HEK293T (cell line): Measurements from ENCODE around the gene PCDHA8.
"Not testable (repeated sequence)": the region's sequence is repeated elsewhere in the genome, so short reads cannot be mapped to it uniquely, and the experiment has no call there.

Experiments used
- CTCF ChIA-PET: fragments of 350-600 bp; formaldehyde crosslinking; extraction: SDS; loops from one replicate; lab custom pipeline; 2021; ENCODE audit warnings: antibody characterized with exemption, inconsistent platforms; lab: Yijun Ruan, JAX
- POLR2A ChIA-PET: fragments of 350-600 bp; formaldehyde crosslinking; extraction: SDS; loops from one replicate; lab custom pipeline; 2020; ENCODE audit warnings: antibody characterized with exemption, inconsistent platforms; lab: Yijun Ruan, JAX
- DNase-seq: peaks from one replicate; pipeline ENCODE4 v3.0.0; 2012; ENCODE audit warnings: mixed read lengths; ENCODE audit errors: extremely low spot score
- ARNT ChIP-seq: fragments of 450-650 bp; IDR thresholded peaks from 2 replicates; pipeline ENCODE4 v1.6.1; 2017; ENCODE audit warnings: mild to moderate bottlenecking
- BHLHE40 ChIP-seq: fragments of 450-650 bp; IDR thresholded peaks from 2 replicates; pipeline ENCODE4 v1.6.1; 2016; ENCODE audit warnings: mild to moderate bottlenecking, moderate library complexity, borderline replicate concordance
- CTBP1 ChIP-seq: fragments of 450-650 bp; IDR thresholded peaks from 2 replicates; pipeline ENCODE4 v1.6.1; 2016; ENCODE audit warnings: borderline replicate concordance
- ELF4 ChIP-seq: fragments of 450-650 bp; IDR thresholded peaks from 2 replicates; pipeline ENCODE4 v1.6.1; 2017; ENCODE audit warnings: antibody characterized with exemption
- FOXA1 ChIP-seq: fragments of 450-650 bp; IDR thresholded peaks from 2 replicates; pipeline ENCODE4 v1.6.1; 2016; ENCODE audit warnings: mild to moderate bottlenecking
- FOXK2 ChIP-seq: fragments of 450-650 bp; IDR thresholded peaks from 2 replicates; pipeline ENCODE4 v1.6.1; 2016; ENCODE audit warnings: mild to moderate bottlenecking
- FOXM1 ChIP-seq: fragments of 450-650 bp; IDR thresholded peaks from 2 replicates; pipeline ENCODE4 v1.6.1; 2017; ENCODE audit warnings: mild to moderate bottlenecking, borderline replicate concordance
- HDGF ChIP-seq: fragments of 450-650 bp; IDR thresholded peaks from 2 replicates; pipeline ENCODE4 v1.6.1; 2017; ENCODE audit warnings: antibody characterized with exemption, borderline replicate concordance
- L3MBTL2 ChIP-seq: fragments of 450-650 bp; conservative IDR thresholded peaks from 2 replicates; pipeline ENCODE4 v1.6.1; 2016; ENCODE audit warnings: mild to moderate bottlenecking
- LEF1 ChIP-seq: fragments of 450-650 bp; IDR thresholded peaks from 2 replicates; pipeline ENCODE4 v1.6.1; 2017; ENCODE audit warnings: mild to moderate bottlenecking, borderline replicate concordance
- NFRKB ChIP-seq: fragments of 450-650 bp; IDR thresholded peaks from 2 replicates; pipeline ENCODE4 v1.6.1; 2016; ENCODE audit warnings: mild to moderate bottlenecking, moderate library complexity
- SP1 ChIP-seq: fragments of 450-650 bp; IDR thresholded peaks from 2 replicates; pipeline ENCODE4 v1.6.1; 2017
- SUZ12 ChIP-seq: fragments of 450-650 bp; IDR thresholded peaks from 2 replicates; pipeline ENCODE4 v1.6.1; 2016; ENCODE audit warnings: mild to moderate bottlenecking
- TARDBP ChIP-seq: fragments of 450-650 bp; IDR thresholded peaks from 2 replicates; pipeline ENCODE4 v1.6.1; 2016
- ZNF384 ChIP-seq: fragments of 450-650 bp; IDR thresholded peaks from 2 replicates; pipeline ENCODE4 v1.6.1; 2016
- TF ChIP-seq, protein P1 (sequence below): fragments of 450-650 bp; IDR thresholded peaks from 2 replicates; pipeline ENCODE4 v1.6.1; 2016

PCDHA8 gene

DNA sequence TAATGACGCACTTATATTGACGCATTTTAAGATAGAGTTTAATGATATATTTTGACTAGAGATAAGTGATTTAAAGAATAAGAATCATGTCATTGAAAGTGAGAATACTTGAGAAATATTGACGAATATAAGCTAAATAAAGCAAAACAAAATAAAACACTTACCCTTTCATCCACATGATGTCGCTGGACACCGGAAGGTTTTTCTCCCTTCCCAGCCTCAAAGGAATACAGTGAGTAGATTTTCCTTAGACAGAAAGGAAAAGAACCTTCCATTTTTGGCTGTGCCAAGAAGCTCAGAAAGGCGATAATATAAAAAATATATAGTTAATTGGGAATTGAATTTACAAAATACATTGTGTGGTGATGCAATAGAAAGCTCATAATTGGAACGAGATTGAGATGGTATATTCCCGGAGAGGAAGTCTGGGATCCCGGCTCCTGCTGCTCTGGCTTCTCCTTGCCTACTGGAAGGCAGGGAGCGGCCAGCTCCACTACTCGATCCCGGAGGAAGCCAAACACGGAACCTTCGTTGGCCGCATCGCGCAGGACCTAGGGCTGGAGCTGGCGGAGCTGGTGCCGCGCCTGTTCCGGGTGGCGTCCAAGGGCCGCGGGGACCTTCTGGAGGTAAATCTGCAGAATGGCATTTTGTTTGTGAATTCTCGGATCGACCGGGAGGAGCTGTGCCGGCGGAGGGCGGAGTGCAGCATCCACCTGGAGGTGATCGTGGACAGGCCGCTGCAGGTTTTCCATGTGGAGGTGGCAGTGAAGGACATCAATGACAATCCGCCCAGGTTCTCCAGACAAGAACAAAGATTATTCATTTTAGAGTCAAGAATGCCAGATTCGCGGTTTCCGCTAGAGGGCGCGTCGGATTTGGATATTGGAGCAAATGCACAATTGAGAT is 19.4 kb upstream of the PCDHA8 start, which contains the start of gene PCDHA5:
TSS of gene PCDHA5 (plus strand) at position 239 of the 906 bp plus-strand sequence.
- POLR2A ChIA-PET = no interaction called here
- no peak for TF ChIP-seq NFRKB
- no peak for TF ChIP-seq ELF4
- no peak for TF ChIP-seq L3MBTL2
- TF ChIP-seq SP1 = no peak
- TF ChIP-seq CTBP1 = no peak
- no peak for TF ChIP-seq FOXM1
- TF ChIP-seq, protein P1, sequence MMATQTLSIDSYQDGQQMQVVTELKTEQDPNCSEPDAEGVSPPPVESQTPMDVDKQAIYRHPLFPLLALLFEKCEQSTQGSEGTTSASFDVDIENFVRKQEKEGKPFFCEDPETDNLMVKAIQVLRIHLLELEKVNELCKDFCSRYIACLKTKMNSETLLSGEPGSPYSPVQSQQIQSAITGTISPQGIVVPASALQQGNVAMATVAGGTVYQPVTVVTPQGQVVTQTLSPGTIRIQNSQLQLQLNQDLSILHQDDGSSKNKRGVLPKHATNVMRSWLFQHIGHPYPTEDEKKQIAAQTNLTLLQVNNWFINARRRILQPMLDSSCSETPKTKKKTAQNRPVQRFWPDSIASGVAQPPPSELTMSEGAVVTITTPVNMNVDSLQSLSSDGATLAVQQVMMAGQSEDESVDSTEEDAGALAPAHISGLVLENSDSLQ = no peak
- no peak for TF ChIP-seq TARDBP
- no peak for TF ChIP-seq BHLHE40
- no peak for TF ChIP-seq FOXK2
- no peak for TF ChIP-seq ARNT
- no peak for TF ChIP-seq LEF1
- TF ChIP-seq FOXA1 = no peak
- TF ChIP-seq ZNF384 = no peak
- TF ChIP-seq SUZ12 = no peak
- no peak for TF ChIP-seq HDGF

DNA sequence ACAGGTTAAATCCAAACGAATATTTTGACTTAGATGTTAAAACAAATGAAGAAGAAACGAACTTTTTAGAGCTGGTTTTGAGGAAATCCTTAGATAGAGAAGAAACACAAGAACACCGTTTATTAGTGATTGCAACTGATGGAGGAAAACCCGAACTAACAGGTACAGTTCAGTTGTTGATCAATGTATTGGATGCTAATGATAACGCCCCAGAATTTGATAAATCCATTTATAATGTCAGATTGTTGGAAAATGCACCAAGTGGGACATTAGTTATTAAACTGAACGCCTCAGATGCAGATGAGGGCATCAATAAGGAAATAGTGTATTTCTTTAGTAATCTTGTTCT is 18.7 kb upstream of the PCDHA8 start:
- ChIA-PET CTCF (interaction anchor here (1.0 kb wide), 1 partner anchor 19 kb away, joined by 3 read pairs; no protein-coding TSS in a partner anchor), POLR2A (no interaction called here)
- DNase-seq = no peak
- TF ChIP-seq SUZ12 (no peak), L3MBTL2 (no peak), TARDBP (no peak), HDGF (no peak), BHLHE40 (no peak), FOXK2 (no peak), CTBP1 (no peak), SP1 (no peak), FOXM1 (no peak), LEF1 (no peak), ZNF384 (no peak), ARNT (no peak), NFRKB (no peak)
- TF ChIP-seq, protein P1 = no peak

More for the DNA sequence above, 19.4 kb upstream of the PCDHA8 start, which contains the start of gene PCDHA5:
- DNase-seq = peak; percentile 42
- CTCF ChIA-PET = interaction anchor here (0.5 to 1.0 kb wide), 3 partner anchors 14 to 20 kb away, joined by 3 read pairs; no protein-coding TSS in a partner anchor

DNA sequence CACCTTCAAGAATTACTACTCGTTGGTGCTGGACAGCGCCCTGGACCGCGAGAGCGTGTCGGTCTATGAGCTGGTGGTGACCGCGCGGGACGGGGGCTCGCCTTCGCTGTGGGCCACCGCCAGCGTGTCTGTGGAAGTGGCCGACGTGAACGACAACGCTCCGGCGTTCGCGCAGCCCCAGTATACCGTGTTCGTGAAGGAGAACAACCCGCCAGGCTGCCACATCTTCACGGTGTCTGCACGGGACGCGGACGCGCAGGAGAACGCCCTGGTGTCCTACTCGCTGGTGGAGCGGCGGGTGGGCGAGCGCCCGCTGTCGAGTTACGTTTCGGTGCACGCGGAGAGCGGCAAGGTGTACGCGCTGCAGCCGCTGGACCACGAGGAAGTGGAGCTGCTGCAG is 18.0 kb upstream of the PCDHA8 start:
- POLR2A ChIA-PET, CTCF ChIA-PET, DNase-seq: not testable (repeated sequence)

DNA sequence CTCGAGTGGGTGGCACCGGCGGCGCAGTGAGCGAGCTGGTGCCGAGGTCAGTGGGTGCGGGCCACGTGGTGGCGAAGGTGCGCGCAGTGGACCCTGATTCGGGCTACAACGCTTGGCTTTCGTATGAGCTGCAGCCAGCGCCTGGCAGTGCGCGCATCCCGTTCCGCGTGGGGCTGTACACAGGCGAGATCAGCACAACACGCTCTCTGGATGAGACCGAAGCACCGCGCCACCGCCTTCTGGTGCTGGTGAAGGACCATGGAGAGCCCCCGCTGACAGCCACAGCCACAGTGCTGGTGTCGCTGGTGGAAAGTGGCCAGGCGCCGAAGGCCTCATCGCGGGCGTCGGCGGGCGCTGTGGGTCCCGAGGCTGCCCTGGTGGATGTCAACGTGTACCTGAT is 17.5 kb upstream of the PCDHA8 start:
- CTCF ChIA-PET = no interaction called here
- no peak for DNase-seq
- POLR2A ChIA-PET = no interaction called here
- no peak for TF ChIP-seq ARNT
- no peak for TF ChIP-seq FOXA1
- no peak for TF ChIP-seq LEF1
- no peak for TF ChIP-seq L3MBTL2
- TF ChIP-seq SUZ12 = no peak
- TF ChIP-seq NFRKB = no peak
- no peak for TF ChIP-seq ZNF384
- TF ChIP-seq ELF4 = no peak
- TF ChIP-seq TARDBP = no peak
- no peak for TF ChIP-seq SP1
- TF ChIP-seq HDGF = no peak

DNA sequence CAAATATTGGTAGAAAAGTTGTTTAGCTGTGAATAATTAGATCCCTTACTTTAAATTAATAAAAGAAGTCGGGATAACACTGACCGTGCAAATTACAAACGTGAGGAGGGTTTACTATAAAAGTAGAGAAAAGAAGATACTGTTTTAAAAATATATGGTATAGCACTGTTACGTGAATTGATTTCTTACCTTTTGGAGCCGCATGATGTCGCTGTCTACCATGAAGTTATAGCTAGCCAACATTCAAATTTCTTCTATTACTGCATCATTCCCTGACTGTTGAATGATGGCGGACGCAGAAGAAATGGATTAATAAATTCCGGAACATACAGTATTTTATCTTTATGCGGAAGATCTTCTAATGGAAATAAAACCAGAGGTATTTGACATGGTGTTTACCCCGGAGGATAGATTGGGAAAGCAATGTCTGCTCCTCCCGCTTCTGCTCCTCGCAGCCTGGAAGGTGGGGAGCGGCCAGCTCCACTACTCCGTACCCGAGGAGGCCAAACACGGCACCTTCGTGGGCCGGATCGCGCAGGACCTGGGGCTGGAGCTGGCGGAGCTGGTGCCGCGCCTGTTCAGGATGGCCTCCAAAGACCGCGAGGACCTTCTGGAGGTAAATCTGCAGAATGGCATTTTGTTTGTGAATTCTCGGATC is 13.2 kb upstream of the PCDHA8 start, which contains the start of gene PCDHA6:
TSS of gene PCDHA6 (plus strand) at position 257 of the 658 bp plus-strand sequence. CDS start at position 389, 132 bp downstream.
- POLR2A ChIA-PET = no interaction called here
- CTCF ChIA-PET = interaction anchor here (0.6 kb wide), 1 partner anchor 708 kb away, joined by 3 read pairs; no protein-coding TSS in a partner anchor
- TF ChIP-seq SP1 = no peak
- TF ChIP-seq L3MBTL2 = no peak
- no peak for TF ChIP-seq TARDBP
- TF ChIP-seq FOXM1 = no peak
- no peak for TF ChIP-seq LEF1
- no peak for TF ChIP-seq SUZ12
- TF ChIP-seq NFRKB = no peak
- TF ChIP-seq ZNF384 = no peak
- TF ChIP-seq BHLHE40 = no peak
- no peak for TF ChIP-seq FOXA1
- no peak for TF ChIP-seq CTBP1
- no peak for TF ChIP-seq ELF4
- TF ChIP-seq ARNT = no peak
- TF ChIP-seq, protein P1 = no peak
- no peak for TF ChIP-seq HDGF
- DNase-seq = no peak
